ENCODE measurements around the gene WNT5B. TPM values are rescaled to one million over a fixed set of nuclear protein-coding genes. Genes with fewer than 3 reads are reported as not detected.

Gene WNT5B
- total and polyA plus RNA-seq, 5 donors from 2014 or later: not detected

DNA sequence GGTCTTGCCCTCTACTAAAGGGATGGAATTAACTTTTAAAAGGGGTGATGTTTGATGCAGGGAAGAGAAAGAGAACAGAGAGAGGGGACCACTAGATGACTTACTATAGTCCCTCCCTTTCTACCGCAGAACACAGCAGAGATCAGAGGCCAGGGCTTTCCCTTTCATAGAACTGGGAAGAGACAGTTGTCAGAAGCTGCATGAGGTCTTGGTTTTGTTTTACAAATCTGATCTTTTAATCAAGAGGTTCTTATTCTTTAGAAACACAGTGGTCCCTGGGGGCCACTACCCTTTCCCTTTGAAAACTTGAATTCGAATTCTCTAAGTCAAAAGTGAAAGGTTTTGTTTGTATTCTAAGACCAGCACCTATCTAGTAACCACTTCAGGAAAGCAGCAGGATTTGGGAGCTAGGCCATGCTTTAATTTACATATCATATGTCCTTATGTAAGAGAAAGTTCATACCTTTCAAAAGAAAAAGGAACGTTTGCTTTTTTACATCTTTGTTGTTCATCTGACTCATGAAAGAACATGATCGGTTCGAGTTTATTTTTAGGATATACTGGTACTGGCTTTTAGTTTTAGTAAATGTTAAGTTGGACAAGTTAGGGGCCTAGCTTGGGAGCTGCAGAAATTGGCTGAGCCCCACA lies 41.0 kb upstream of the WNT5B start:
- H3K9me3 ChIP-seq (ENCODE audit: control insufficient read depth in 2 of 2, low read length in 2 of 2): no peaks in the 10 kb centered on the region
- DNase-seq (no peak), ATAC-seq (ENCODE audit: low read depth in 2 of 2) (no peak)
- H3K4me1 ChIP-seq (ENCODE audit: control insufficient read depth, insufficient read depth, low read length, poor library complexity, severe bottlenecking): peaks cover 59% of the 10 kb centered on the region
- H3K4me1 Mint-ChIP-seq: peaks cover 31 to 65% (median 55%) of the 10 kb centered on the region in 4 donors
- H3K36me3 ChIP-seq (ENCODE audit: control insufficient read depth, insufficient read depth, low read length): peaks cover 7% of the 10 kb centered on the region
- peaks cover 15% of the 10 kb centered on the region for H3K36me3 Mint-ChIP-seq
- no peaks in the 10 kb centered on the region for H3K27me3 Mint-ChIP-seq
- H3K27ac ChIP-seq (ENCODE audit: insufficient read depth, low read length, poor library complexity, severe bottlenecking): no peak overlapping the region
- peak overlapping the region in 3 of 4 donors; percentile 51 to 95 (median 95) for H3K4me3 Mint-ChIP-seq
- H3K27ac Mint-ChIP-seq: peak overlapping the region; percentile 48 to 77 (median 48)
- no peak overlapping the region for H3K4me3 ChIP-seq (ENCODE audit: low read depth, low read length)
- H3K27me3 ChIP-seq (ENCODE audit: control insufficient read depth, insufficient read depth, low read length): no peaks in the 10 kb centered on the region
- peaks cover 0 to 2% (median 0%) of the 10 kb centered on the region in 7 donors for H3K9me3 Mint-ChIP-seq

- Histone ChIP-seq H3K36me3 (ENCODE audit: control insufficient read depth, insufficient read depth, low read length) (peaks cover 7% of the 10 kb centered on the region), H3K4me1 (ENCODE audit: control insufficient read depth, insufficient read depth, low read length, poor library complexity, severe bottlenecking) (peaks cover 58% of the 10 kb centered on the region), H3K9me3 (ENCODE audit: control insufficient read depth in 2 of 2, low read length in 2 of 2) (no peaks in the 10 kb centered on the region), H3K27me3 (ENCODE audit: control insufficient read depth, insufficient read depth, low read length) (no peaks in the 10 kb centered on the region), H3K4me3 (ENCODE audit: low read depth, low read length) (peak overlapping the region; percentile 2), H3K27ac (ENCODE audit: insufficient read depth, low read length, poor library complexity, severe bottlenecking) (no peak overlapping the region)
- Mint-ChIP-seq H3K4me3 (peak overlapping the region; percentile 34 to 95 (median 73)), H3K36me3 (peaks cover 14% of the 10 kb centered on the region), H3K4me1 (peaks cover 27 to 60% (median 52%) of the 10 kb centered on the region in 4 donors), H3K9me3 (peaks cover 0 to 2% (median 0%) of the 10 kb centered on the region in 7 donors), H3K27me3 (no peaks in the 10 kb centered on the region), H3K27ac (peak overlapping the region in 2 of 3 donors; percentile 48 to 77)
- ATAC-seq (ENCODE audit: low read depth in 2 of 2): no peak
- no peak for DNase-seq
These were observed 40.5 kb upstream of the WNT5B start for GRCh38 chr12:1588575-1588947.

GRCh38 chr12:1590221-1590979 lies 38.6 kb upstream of the WNT5B start:
- Mint-ChIP-seq H3K27ac (peak overlapping the region; percentile 74 to 91 (median 80)), H3K4me3 (peak overlapping the region; percentile 87 to 96 (median 95)), H3K27me3 (no peaks in the 10 kb centered on the region), H3K4me1 (peaks cover 25 to 63% (median 56%) of the 10 kb centered on the region in 4 donors), H3K9me3 (peaks cover 0 to 2% (median 0%) of the 10 kb centered on the region in 7 donors), H3K36me3 (peaks cover 12% of the 10 kb centered on the region)
- Histone ChIP-seq H3K36me3 (ENCODE audit: control insufficient read depth, insufficient read depth, low read length) (peaks cover 7% of the 10 kb centered on the region), H3K27ac (ENCODE audit: insufficient read depth, low read length, poor library complexity, severe bottlenecking) (no peak overlapping the region), H3K9me3 (ENCODE audit: control insufficient read depth in 2 of 2, low read length in 2 of 2) (no peaks in the 10 kb centered on the region), H3K4me3 (ENCODE audit: low read depth, low read length) (peak overlapping the region; percentile 90), H3K4me1 (ENCODE audit: control insufficient read depth, insufficient read depth, low read length, poor library complexity, severe bottlenecking) (peaks cover 63% of the 10 kb centered on the region), H3K27me3 (ENCODE audit: control insufficient read depth, insufficient read depth, low read length) (no peaks in the 10 kb centered on the region)
- ATAC-seq (ENCODE audit: low read depth in 2 of 2): no peak
- DNase-seq: no peak

- Mint-ChIP-seq H3K9me3 (peaks cover 0 to 2% (median 0%) of the 10 kb centered on the region in 7 donors), H3K27ac (peak overlapping the region; percentile 74 to 91 (median 80)), H3K4me1 (peaks cover 25 to 70% (median 60%) of the 10 kb centered on the region in 4 donors), H3K36me3 (peaks cover 12% of the 10 kb centered on the region), H3K27me3 (no peaks in the 10 kb centered on the region), H3K4me3 (peak overlapping the region; percentile 95 to 97 (median 96))
- Histone ChIP-seq H3K36me3 (ENCODE audit: control insufficient read depth, insufficient read depth, low read length) (peaks cover 7% of the 10 kb centered on the region), H3K9me3 (ENCODE audit: control insufficient read depth in 2 of 2, low read length in 2 of 2) (no peaks in the 10 kb centered on the region), H3K27me3 (ENCODE audit: control insufficient read depth, insufficient read depth, low read length) (no peaks in the 10 kb centered on the region), H3K4me3 (ENCODE audit: low read depth, low read length) (peak overlapping the region; percentile 90), H3K27ac (ENCODE audit: insufficient read depth, low read length, poor library complexity, severe bottlenecking) (peak overlapping the region; percentile 74), H3K4me1 (ENCODE audit: control insufficient read depth, insufficient read depth, low read length, poor library complexity, severe bottlenecking) (peaks cover 65% of the 10 kb centered on the region)
- peak; percentile 19 to 29 for ATAC-seq (ENCODE audit: low read depth in 2 of 2)
- DNase-seq: peak; percentile 27 to 62 (median 61)
These were observed 38.0 kb upstream of the WNT5B start for GRCh38 chr12:1591034-1591433.

GRCh38 chr12:1591543-1591942 lies 37.5 kb upstream of the WNT5B start:
- Mint-ChIP-seq H3K9me3 (peaks cover 0 to 2% (median 0%) of the 10 kb centered on the region in 7 donors), H3K36me3 (peaks cover 12% of the 10 kb centered on the region), H3K4me3 (peak overlapping the region; percentile 95 to 97 (median 96)), H3K27ac (peak overlapping the region; percentile 74 to 90 (median 76)), H3K4me1 (peaks cover 25 to 72% (median 60%) of the 10 kb centered on the region in 4 donors), H3K27me3 (no peaks in the 10 kb centered on the region)
- Histone ChIP-seq H3K36me3 (ENCODE audit: control insufficient read depth, insufficient read depth, low read length) (peaks cover 2% of the 10 kb centered on the region), H3K4me1 (ENCODE audit: control insufficient read depth, insufficient read depth, low read length, poor library complexity, severe bottlenecking) (peaks cover 65% of the 10 kb centered on the region), H3K27me3 (ENCODE audit: control insufficient read depth, insufficient read depth, low read length) (no peaks in the 10 kb centered on the region), H3K9me3 (ENCODE audit: control insufficient read depth in 2 of 2, low read length in 2 of 2) (no peaks in the 10 kb centered on the region), H3K4me3 (ENCODE audit: low read depth, low read length) (peak overlapping the region; percentile 90), H3K27ac (ENCODE audit: insufficient read depth, low read length, poor library complexity, severe bottlenecking) (peak overlapping the region; percentile 74)
- no peak for ATAC-seq (ENCODE audit: low read depth in 2 of 2)
- no peak for DNase-seq

DNA sequence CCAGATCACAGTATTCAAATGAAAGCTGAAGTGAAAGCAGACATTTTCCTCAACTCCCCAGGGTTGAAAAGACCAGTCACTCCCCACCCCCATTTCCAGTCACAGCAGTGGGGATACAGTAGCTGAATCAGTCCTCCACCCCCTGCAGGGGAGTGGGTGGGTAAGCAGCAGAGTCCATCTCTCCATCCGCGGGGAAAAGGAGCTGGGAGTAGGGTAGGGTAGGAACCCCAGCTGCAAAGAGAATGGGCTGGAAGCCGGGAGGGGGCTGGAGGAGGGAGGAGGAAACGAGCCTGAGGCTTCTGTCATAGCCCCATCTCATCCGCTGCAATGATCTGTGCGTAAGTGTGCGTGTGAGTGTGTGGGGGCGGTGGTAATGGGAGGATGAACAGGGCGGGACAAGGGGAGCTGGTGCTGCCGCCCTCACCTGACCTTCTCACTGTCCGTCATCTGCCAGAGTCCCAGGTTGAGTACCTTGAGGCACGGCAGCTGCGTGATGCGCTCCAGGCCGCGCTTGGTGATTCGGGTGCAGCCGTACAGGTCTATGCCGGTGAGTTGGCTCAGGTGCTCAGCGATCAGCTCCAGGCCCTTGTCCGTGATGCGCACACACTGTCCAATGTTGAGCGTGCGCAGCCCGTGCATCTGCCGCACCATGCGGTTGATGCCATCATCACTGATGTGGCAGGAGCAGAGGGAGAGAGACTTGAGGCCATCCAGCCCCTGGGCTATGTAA lies 36.4 kb upstream of the WNT5B start:
- ATAC-seq (ENCODE audit: low read depth in 2 of 2) (peak; percentile 38 to 44), DNase-seq (peak; percentile 31 to 84 (median 67))
- peak overlapping the region; percentile 95 to 97 (median 96) for H3K4me3 Mint-ChIP-seq
- Histone ChIP-seq H3K9me3 (ENCODE audit: control insufficient read depth in 2 of 2, low read length in 2 of 2) (no peaks in the 10 kb centered on the region), H3K27ac (ENCODE audit: insufficient read depth, low read length, poor library complexity, severe bottlenecking) (peak overlapping the region; percentile 74), H3K36me3 (ENCODE audit: control insufficient read depth, insufficient read depth, low read length) (no peaks in the 10 kb centered on the region), H3K27me3 (ENCODE audit: control insufficient read depth, insufficient read depth, low read length) (no peaks in the 10 kb centered on the region), H3K4me1 (ENCODE audit: control insufficient read depth, insufficient read depth, low read length, poor library complexity, severe bottlenecking) (peaks cover 65% of the 10 kb centered on the region), H3K4me3 (ENCODE audit: low read depth, low read length) (peak overlapping the region; percentile 90)
- no peaks in the 10 kb centered on the region for H3K27me3 Mint-ChIP-seq
- H3K9me3 Mint-ChIP-seq: peaks cover 0 to 2% (median 0%) of the 10 kb centered on the region in 7 donors
- peaks cover 11% of the 10 kb centered on the region for H3K36me3 Mint-ChIP-seq
- H3K4me1 Mint-ChIP-seq: peaks cover 24 to 67% (median 57%) of the 10 kb centered on the region in 4 donors
- peak overlapping the region; percentile 71 to 93 (median 74) for H3K27ac Mint-ChIP-seq
